SH-SY5Y (cell line): ENCODE data around the gene TAS2R7.

Experiments
- GATA2 ChIP-seq: IDR thresholded peaks from 2 replicates; pipeline ENCODE4 v1.6.1; 2011; ENCODE audit warnings: mild to moderate bottlenecking, low read depth, low read length
- GATA3 ChIP-seq: IDR thresholded peaks from 2 replicates; pipeline ENCODE4 v1.6.1; 2011; ENCODE audit warnings: low read depth, mild to moderate bottlenecking, low read length, moderate library complexity

Gene TAS2R7

GRCh38 chr12:10779103-10779502, 23.3 kb downstream of the TAS2R7 start:
- no peak for TF ChIP-seq GATA3
- TF ChIP-seq GATA2: no peak

- TF ChIP-seq GATA2 (no peak), GATA3 (no peak)
These were observed 31.2 kb downstream of the TAS2R7 start for GRCh38 chr12:10771132-10771733.

- TF ChIP-seq GATA2: no peak
- no peak for TF ChIP-seq GATA3
These were observed 42.8 kb downstream of the TAS2R7 start for GRCh38 chr12:10759657-10760056.

DNA sequence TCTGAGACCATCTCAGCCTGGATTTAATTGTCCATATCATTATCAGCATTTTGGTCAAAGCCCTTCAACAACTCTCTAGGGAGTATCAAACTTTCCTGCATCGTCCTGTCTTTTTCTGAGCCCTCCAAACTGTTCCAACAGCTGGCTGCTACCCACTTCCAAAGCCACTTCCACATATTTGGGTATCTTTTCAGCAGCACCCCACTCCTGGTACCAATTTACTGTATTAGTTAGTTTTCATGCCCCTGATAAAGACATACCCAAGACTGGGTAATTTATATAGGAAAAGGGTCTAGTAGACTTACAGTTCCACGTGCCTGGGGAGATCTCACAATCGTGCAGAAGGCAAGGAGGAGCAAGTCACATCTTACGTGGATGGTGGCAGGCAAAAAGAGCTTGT, 46.2 kb downstream of the TAS2R7 start:
- TF ChIP-seq GATA3: no peak
- no peak for TF ChIP-seq GATA2

DNA sequence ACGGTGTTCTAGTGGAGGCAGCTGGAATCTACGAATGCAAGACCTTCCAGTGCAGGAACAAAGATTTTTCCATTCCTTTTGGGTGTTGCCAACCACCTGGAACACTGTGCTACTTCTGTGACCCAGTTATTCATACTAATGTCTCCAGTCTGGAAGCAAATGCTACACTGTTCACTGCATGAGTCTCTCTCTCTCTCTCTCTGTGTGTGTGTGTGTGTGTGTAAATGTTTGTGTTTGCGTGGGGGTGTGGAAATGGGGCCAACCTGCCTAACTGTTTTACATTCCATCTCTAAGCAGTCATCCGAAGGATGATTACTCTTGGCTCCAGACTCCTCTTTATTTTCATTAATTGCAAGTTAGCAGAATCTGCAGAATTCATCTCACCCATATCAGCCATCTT, 49.4 kb downstream of the TAS2R7 start:
- TF ChIP-seq GATA3 (no peak), GATA2 (no peak)
